Prostate gland (tissue), 2 donors: ENCODE data around the gene OTOG. TPM values are rescaled to one million over a fixed set of nuclear protein-coding genes. Genes with fewer than 3 reads are reported as not detected.

Experiments
- DNase-seq: peaks from one replicate; pipeline ENCODE4 v3.0.0-alpha.2; 2019; ENCODE audit warnings: low spot score
- H3K27ac ChIP-seq, 2 donors: fragments of 200-600 bp; sonication (generic); 2 replicates each; pipeline ENCODE4 v1.5.1; 2017 to 2019
- H3K27me3 ChIP-seq: fragments of 200-600 bp; sonication (generic); replicated peaks from 2 replicates; pipeline ENCODE4 v1.5.1; 2019; ENCODE audit not compliant: insufficient read depth
- H3K36me3 ChIP-seq, 2 donors: fragments of 200-600 bp; sonication (generic); 1 replicate in 1 of 2; 2 replicates in 1 of 2; pipeline versions ENCODE4 v1.5.1 to v1.8.1; 2017 to 2019
- H3K4me1 ChIP-seq: fragments of 200-600 bp; sonication (generic); replicated peaks from 2 replicates; pipeline ENCODE4 v1.5.1; 2019
- H3K4me3 ChIP-seq, 2 donors: fragments of 200-600 bp; sonication (generic); 2 replicates each; pipeline ENCODE4 v1.5.1; 2017 to 2019
- H3K9me3 ChIP-seq: fragments of 200-600 bp; sonication (generic); 2 replicates; pipeline ENCODE4 v1.5.1; 2017
- POLR2A ChIP-seq: fragments of 450-650 bp; IDR thresholded peaks from one replicate; pipeline ENCODE4 v1.6.1; 2016; ENCODE audit warnings: antibody characterized with exemption, mild to moderate bottlenecking
- POLR2AphosphoS5 ChIP-seq: sonication (generic); formaldehyde crosslinking; IDR thresholded peaks from one replicate; pipeline ENCODE4 v1.6.1; 2017; ENCODE audit warnings: antibody characterized with exemption
- WGBS: methylation state at CpG from one replicate; pipeline ENCODE4 v1.1.5; 2018; 5-methylcytosine and 5-hydroxymethylcytosine counted together
- intact Hi-C: fragments of 100-400 bp; cut with DNase I; formaldehyde crosslinking; loops from one replicate; pipeline ENCODE4 v1.14.2; 2022
- total RNA-seq, 2 donors: library from RNA; depleted of rRNA; stranded (reverse); fragments of >200 nt; gene quantifications; one replicate each; pipeline ENCODE4 v1.1.0, GENCODE V29; 2016
- TF ChIP-seq, protein P1 (sequence below), 4 experiments: fragments of 200-600 bp in 2 of 4; fragments of 450-650 bp in 2 of 4; sonication (generic) in 2 of 4; IDR thresholded peaks; 1 replicate in 3 of 4; 2 replicates in 1 of 4; pipeline ENCODE4 v1.5.1; 2016 to 2019; ENCODE audit warnings: antibody characterized with exemption in 4 of 4, mild to moderate bottlenecking in 2 of 4, moderate library complexity in 2 of 4

The OTOG gene
- total RNA-seq, 2 donors from 2014 or later, result 0.34 TPM; not detected in 1

DNA sequence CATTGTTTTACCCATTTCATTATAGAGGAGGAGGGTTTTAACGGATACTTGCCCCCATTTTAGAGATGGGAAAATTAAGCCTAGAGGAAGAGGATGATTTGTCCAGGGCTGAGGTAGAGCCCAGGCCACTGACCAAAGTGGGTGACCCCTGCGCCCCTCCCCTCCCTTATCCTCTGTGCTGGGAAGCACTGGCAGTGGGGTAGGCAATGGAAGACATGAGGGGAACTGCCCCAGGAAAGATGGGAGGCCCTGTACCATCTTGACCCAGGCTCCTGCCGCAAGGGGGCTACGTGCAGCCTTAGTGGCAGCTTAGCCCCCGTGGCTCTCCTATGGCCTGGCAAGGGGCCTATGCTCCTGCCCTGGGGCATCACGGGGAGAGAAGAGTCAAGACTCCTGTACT is 95.9 kb downstream of the OTOG start:
- no peaks in the 10 kb centered on the region for H3K36me3 ChIP-seq
- H3K27me3 ChIP-seq, result no peaks in the 10 kb centered on the region
- H3K27ac ChIP-seq, result no peak overlapping the region
- TF ChIP-seq, protein P1, sequence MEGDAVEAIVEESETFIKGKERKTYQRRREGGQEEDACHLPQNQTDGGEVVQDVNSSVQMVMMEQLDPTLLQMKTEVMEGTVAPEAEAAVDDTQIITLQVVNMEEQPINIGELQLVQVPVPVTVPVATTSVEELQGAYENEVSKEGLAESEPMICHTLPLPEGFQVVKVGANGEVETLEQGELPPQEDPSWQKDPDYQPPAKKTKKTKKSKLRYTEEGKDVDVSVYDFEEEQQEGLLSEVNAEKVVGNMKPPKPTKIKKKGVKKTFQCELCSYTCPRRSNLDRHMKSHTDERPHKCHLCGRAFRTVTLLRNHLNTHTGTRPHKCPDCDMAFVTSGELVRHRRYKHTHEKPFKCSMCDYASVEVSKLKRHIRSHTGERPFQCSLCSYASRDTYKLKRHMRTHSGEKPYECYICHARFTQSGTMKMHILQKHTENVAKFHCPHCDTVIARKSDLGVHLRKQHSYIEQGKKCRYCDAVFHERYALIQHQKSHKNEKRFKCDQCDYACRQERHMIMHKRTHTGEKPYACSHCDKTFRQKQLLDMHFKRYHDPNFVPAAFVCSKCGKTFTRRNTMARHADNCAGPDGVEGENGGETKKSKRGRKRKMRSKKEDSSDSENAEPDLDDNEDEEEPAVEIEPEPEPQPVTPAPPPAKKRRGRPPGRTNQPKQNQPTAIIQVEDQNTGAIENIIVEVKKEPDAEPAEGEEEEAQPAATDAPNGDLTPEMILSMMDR (IDR thresholded peaks at IDR 0.05), result no peak
- TF ChIP-seq POLR2AphosphoS5, result no peak
- TF ChIP-seq POLR2A, result no peak
- H3K9me3 ChIP-seq, result no peaks in the 10 kb centered on the region
- 80% methylated on average over 6 of the region's 6 CpGs for WGBS
- intact Hi-C loops, result no loop called here
- no peak overlapping the region for H3K4me3 ChIP-seq
- no peak for DNase-seq
- H3K4me1 ChIP-seq, result no peaks in the 10 kb centered on the region

DNA sequence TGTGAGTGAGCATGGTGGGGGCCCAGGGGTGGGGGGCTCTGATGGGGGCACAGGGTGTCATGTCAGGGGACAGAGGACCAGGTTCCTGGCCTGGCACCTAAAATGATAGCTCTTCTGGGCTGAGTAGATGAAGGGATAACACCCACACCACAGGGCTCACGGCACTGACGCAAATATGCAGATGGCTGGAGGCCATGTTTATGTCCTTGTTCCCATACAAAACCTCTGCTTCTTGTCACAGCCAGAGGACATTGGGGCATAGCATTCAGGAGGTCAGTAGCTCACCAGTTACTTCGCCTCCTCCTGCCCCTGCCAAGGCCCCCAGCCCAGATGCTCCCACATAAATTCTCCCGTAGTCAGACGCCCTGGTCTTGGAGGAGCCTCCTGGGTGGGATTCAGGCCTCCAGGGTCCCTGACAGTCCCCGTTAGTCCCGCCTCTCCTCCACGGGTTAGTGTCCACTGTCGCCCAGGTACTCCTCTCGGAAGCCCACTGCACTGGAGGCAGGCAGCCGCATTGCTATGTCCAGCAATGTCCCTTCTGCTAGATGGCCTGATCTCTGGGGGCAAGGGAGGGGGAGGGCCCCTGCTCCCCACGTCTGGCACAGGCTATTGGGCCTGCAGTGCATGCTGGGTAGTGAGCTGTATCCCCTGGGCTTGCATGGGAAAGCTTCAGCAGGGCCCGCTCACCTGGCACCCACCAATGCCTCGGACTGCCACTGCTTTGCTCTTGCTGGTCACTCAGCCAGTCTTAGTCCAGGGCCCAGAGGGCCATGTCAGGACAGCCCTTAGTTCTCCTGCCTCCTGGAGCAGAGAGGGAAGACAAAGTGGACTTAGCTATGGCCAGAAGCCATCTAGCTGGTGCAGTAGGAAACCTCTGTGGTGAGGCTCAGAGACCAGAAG is 96.7 kb downstream of the OTOG start:
- no peaks in the 10 kb centered on the region for H3K36me3 ChIP-seq
- intact Hi-C loops, result no loop called here
- no peak overlapping the region for H3K27ac ChIP-seq

DNA sequence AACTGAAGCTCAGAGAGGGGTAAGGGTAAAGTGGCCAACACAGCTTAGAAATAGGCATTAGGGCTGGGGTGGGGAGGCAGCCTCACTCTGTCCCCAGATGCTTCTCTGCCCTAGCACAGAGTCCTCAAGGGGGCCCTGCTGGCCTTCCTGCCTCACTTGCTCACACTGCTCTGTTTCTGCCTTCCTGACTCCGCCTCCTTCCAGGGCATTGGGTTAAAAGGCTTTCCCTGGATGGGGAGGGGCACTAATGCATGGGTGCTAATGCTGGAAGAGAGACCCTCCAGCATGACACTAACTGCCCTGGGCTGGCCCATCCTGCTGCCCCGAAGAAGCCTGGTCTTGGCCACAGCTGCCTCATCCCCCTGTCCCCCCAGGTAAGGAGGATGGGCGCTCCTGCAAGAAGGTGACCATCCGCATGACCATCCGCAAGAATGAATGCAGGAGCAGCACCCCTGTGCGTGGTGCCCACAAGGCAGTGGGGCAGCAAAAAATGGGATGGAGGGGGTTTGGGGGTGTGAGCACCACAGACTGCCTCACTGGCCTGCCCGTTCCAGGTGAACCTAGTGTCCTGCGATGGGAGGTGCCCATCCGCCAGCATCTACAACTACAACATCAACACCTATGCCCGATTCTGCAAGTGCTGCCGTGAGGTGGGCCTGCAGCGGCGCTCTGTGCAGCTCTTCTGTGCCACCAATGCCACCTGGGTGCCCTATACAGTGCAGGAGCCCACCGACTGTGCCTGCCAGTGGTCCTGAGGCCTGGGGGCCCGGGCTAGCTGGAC is 98.3 kb downstream of the OTOG start:
- H3K9me3 ChIP-seq, result no peaks in the 10 kb centered on the region
- WGBS, result 93% methylated on average over 15 of the region's 15 CpGs
- peaks cover 3% of the 10 kb centered on the region for H3K27me3 ChIP-seq
- no peaks in the 10 kb centered on the region for H3K4me1 ChIP-seq
- no peak for DNase-seq
- H3K27ac ChIP-seq, result no peak overlapping the region
- no peak overlapping the region for H3K4me3 ChIP-seq
- intact Hi-C loops, result no loop called here
- TF ChIP-seq, protein P1 (IDR thresholded peaks at IDR 0.05), result no peak
- H3K36me3 ChIP-seq, result no peaks in the 10 kb centered on the region

More for the DNA sequence above, 96.7 kb downstream of the OTOG start:
- no peaks in the 10 kb centered on the region for H3K9me3 ChIP-seq
- no peaks in the 10 kb centered on the region for H3K27me3 ChIP-seq
- no peak for DNase-seq
- WGBS, result 70% methylated on average over 14 of the region's 14 CpGs
- TF ChIP-seq POLR2A, result no peak
- TF ChIP-seq, protein P1 (IDR thresholded peaks at IDR 0.05), result no peak
- no peak for TF ChIP-seq POLR2AphosphoS5
- no peaks in the 10 kb centered on the region for H3K4me1 ChIP-seq
- H3K4me3 ChIP-seq, result no peak overlapping the region

DNA sequence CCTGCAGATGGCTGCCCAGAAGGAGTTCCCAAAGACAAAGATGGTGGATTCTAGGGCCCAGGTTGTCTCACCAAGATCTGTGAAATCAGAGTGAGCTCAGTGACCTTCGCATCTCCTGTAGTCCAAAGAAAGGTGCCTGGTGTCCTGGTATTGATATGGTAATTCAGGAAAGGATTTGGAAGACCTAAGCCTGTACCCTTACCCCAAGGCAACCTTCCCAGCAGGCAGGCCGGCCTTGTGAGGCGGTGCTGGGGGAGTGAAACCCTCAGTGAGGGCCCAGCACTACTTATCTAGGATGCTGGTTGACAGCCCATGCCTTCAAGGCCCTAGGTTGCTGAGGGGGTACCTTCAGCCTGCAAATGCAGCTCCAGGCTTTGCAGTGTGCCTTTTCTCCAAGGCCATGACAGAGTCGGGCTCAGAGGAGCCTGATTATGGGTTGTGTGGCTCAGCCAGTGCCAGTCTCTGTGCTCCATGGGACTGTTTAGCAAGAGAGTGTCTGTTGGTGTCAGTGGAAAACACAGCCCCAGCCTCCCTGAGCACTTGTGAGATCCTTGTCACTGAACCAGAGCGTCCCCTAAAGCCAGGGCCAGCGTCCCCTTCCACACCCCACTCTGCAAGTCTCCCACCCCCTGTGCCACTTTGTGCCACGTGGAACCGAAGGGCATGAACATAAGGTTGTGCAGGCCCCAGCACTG is 99.5 kb downstream of the OTOG start:
- H3K27me3 ChIP-seq, result peaks cover 3% of the 10 kb centered on the region
- no peaks in the 10 kb centered on the region for H3K4me1 ChIP-seq
- H3K4me3 ChIP-seq, result no peak overlapping the region
- H3K9me3 ChIP-seq, result no peaks in the 10 kb centered on the region
- H3K36me3 ChIP-seq, result no peaks in the 10 kb centered on the region
- TF ChIP-seq POLR2AphosphoS5, result no peak
- no peak for TF ChIP-seq POLR2A
- TF ChIP-seq, protein P1 (IDR thresholded peaks at IDR 0.05), result no peak
- H3K27ac ChIP-seq, result no peak overlapping the region
- 72% methylated on average over 8 of the region's 8 CpGs for WGBS
- no peak for DNase-seq
- intact Hi-C loops, result no loop called here
